ENCODE measurements around the gene SH3TC1. TPM values are rescaled to one million over a fixed set of nuclear protein-coding genes. Genes with fewer than 3 reads are reported as not detected.

The SH3TC1 gene
- total RNA-seq, 1 experiment from 2014 or later: 7.8 TPM

DNA sequence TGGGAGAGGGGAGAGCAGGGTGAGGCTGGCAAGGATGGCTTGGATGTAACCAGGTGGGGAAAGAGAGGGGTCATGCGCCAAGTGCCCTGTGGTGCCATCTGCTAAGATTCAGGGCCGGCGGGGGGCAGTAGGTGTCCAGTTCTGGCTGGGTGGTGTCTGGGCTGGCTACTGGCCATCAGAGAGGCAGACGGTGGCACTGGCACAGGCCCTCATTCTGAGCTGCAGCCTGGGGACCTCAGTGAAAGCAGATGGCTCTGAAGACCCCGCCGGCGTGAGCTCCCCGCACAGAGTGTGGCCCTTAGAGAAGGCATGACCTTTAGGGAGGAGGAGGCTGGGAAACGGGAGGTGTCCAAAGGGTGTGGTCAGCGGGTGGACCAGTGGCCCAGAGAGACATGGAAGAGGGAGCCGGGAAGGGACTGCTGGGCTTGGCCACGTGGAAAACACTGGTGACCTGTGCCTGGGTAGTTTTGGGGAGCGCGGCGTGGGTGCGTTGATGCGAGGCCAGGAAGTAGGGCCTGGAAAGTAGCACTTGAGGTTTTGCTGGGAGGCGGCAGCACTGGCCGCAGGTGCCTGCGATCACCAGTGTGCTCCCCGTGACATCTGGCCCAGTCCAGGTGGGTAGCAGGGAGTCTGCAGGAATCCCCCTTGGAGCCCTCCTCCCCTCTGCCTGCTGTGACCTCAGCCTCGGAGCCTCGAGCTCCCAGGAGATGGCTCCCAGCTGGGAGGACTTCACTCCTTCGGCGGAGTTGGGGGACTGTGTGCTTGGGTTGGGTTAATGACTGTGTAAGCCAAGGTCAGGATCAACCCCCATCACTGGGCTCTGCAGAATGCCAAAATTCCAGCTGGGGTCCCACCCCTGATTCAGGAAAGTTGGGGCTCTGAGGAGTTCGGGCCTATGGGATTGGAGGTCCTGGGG, 9.3 kb upstream of the SH3TC1 start:
- Mint-ChIP-seq H3K27ac (ENCODE audit: unreplicated experiment) (no peak overlapping the region), H3K4me1 (ENCODE audit: low read depth, unreplicated experiment) (peaks cover 30% of the 10 kb centered on the region), H3K4me3 (ENCODE audit: low read depth, unreplicated experiment) (no peak overlapping the region), H3K27me3 (ENCODE audit: unreplicated experiment) (no peaks in the 10 kb centered on the region), H3K9me3 (ENCODE audit: low read depth, unreplicated experiment) (no peaks in the 10 kb centered on the region), H3K36me3 (ENCODE audit: insufficient read depth, unreplicated experiment) (peaks cover 10% of the 10 kb centered on the region)
- CTCF ChIA-PET: no interaction called here
- no peak for DNase-seq
- no TSS peak for BruUV-seq (replicated peaks)
- intact Hi-C loops (cut with micrococcal nuclease; ENCODE audit: unreplicated experiment): loop anchor here (10.0 kb wide), 1 partner anchor 395 kb away; the partner anchor contains the start of gene GPR78
- TF ChIP-seq, protein P1, sequence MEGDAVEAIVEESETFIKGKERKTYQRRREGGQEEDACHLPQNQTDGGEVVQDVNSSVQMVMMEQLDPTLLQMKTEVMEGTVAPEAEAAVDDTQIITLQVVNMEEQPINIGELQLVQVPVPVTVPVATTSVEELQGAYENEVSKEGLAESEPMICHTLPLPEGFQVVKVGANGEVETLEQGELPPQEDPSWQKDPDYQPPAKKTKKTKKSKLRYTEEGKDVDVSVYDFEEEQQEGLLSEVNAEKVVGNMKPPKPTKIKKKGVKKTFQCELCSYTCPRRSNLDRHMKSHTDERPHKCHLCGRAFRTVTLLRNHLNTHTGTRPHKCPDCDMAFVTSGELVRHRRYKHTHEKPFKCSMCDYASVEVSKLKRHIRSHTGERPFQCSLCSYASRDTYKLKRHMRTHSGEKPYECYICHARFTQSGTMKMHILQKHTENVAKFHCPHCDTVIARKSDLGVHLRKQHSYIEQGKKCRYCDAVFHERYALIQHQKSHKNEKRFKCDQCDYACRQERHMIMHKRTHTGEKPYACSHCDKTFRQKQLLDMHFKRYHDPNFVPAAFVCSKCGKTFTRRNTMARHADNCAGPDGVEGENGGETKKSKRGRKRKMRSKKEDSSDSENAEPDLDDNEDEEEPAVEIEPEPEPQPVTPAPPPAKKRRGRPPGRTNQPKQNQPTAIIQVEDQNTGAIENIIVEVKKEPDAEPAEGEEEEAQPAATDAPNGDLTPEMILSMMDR (IDR thresholded peaks at IDR 0.05; ENCODE audit: unreplicated experiment): no peak

DNA sequence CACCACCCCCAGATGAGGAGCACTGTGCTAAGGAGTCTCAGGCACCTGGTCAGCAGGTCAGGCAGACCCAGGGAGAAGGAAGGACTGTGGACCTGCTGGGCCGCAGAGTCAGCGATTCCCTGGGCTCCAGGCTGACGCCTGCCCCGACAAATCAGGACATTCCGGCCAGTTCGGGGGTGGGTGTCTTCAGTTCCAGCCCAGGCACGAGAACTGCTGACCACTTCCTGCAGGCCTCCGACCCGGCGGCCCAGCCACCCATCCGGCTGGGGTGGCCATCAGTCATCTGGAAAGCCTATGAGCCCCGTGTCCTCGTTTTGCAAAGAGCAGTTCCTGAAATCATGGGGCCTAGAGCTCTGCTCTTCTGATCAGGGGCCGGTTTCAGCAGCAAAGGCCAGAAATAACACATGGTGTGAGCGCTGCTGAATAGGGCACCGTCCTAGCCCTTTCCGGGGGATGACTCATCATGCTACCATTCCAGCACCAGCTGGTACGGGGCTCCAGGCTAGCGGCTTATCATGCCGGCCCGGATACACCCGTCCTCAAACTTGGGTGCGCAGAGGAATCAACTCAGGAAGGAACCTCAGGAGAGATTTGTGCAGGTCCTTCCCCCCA, 7.8 kb upstream of the SH3TC1 start:
- H3K36me3 Mint-ChIP-seq (ENCODE audit: insufficient read depth, unreplicated experiment): peaks cover 10% of the 10 kb centered on the region
- BruUV-seq (replicated peaks): no TSS peak
- H3K4me1 Mint-ChIP-seq (ENCODE audit: low read depth, unreplicated experiment): peaks cover 36% of the 10 kb centered on the region
- TF ChIP-seq, protein P1 (IDR thresholded peaks at IDR 0.05; ENCODE audit: unreplicated experiment): no peak
- H3K9me3 Mint-ChIP-seq (ENCODE audit: low read depth, unreplicated experiment): no peaks in the 10 kb centered on the region
- DNase-seq: peak; percentile 68
- intact Hi-C loops (cut with micrococcal nuclease; ENCODE audit: unreplicated experiment): no loop called here
- H3K27me3 Mint-ChIP-seq (ENCODE audit: unreplicated experiment): no peaks in the 10 kb centered on the region
- CTCF ChIA-PET: interaction anchor here (1.8 kb wide), 1 partner anchor 15 kb away, joined by 6 read pairs; no protein-coding TSS in a partner anchor
- H3K27ac Mint-ChIP-seq (ENCODE audit: unreplicated experiment): peak overlapping the region; percentile 52
- no peak overlapping the region for H3K4me3 Mint-ChIP-seq (ENCODE audit: low read depth, unreplicated experiment)

DNA sequence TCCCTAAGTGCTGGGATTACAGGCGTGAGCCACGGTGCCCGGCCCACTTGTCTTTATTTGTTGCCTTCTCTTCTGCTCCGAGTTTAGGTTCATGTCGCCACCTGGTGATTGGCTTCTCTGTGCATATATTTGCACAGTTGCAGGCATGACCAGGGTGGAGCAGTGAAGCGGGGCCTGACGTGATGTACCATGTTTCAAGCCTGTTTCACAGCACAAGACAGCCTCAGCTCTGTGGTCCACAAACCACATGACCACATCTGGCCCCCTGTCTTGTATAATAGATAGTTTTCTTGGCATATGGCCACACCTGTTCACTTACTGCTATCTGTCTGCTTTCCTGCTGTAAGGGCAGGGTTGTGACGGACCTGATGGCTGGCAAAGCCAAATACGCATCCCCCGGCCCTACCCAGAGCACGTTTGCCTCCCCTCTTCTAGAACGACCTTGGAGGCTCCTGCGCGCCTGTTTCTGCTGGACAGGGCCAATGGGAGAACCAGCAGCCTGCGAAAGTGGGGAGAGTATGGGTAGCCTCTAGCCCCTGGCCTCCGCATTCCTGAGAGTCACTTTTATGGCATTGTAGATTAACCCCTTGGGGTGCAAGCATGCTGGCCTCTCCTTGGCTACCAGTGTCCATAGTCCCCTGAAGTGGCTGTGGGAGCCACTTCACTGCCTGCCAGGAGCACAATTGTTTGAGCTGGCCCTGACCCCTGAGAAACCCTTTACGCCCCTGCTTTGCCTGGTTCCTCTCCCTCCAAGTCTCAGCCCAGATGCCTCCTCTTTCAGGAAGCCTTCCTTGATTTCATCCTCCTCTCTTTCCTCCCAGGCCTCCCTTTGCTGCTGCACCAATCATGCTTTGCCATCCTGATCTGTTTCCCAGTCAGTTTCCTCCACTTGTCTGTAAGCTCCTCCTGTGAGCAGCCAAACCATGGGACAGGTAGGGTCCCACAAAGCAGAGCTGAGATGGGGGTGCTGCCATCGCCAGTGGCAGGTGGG, 6.0 kb upstream of the SH3TC1 start:
- peak overlapping the region; percentile 9 for H3K27ac Mint-ChIP-seq (ENCODE audit: unreplicated experiment)
- TF ChIP-seq, protein P1 (IDR thresholded peaks at IDR 0.05; ENCODE audit: unreplicated experiment): no peak
- H3K9me3 Mint-ChIP-seq (ENCODE audit: low read depth, unreplicated experiment): no peaks in the 10 kb centered on the region
- no peak overlapping the region for H3K4me3 Mint-ChIP-seq (ENCODE audit: low read depth, unreplicated experiment)
- H3K27me3 Mint-ChIP-seq (ENCODE audit: unreplicated experiment): no peaks in the 10 kb centered on the region
- H3K36me3 Mint-ChIP-seq (ENCODE audit: insufficient read depth, unreplicated experiment): peaks cover 9% of the 10 kb centered on the region
- BruUV-seq (replicated peaks): no TSS peak
- intact Hi-C loops (cut with micrococcal nuclease; ENCODE audit: unreplicated experiment): no loop called here
- H3K4me1 Mint-ChIP-seq (ENCODE audit: low read depth, unreplicated experiment): peaks cover 39% of the 10 kb centered on the region
- DNase-seq: peak; percentile 56
- CTCF ChIA-PET: interaction anchor here (3.4 kb wide), 1 partner anchor 17 kb away, joined by 18 read pairs; no protein-coding TSS in a partner anchor

Measured in Calu3 (cell line).